ENCODE results near the gene CAB39.

Gene CAB39

GRCh38 chr2:230731512-230731911 lies 18.9 kb downstream of the CAB39 start:
- no peak overlapping the region for H3K4me3 ChIP-seq (ENCODE audit: low read length)

GRCh38 chr2:230732914-230733401 lies 20.3 kb downstream of the CAB39 start:
- TF ChIP-seq CTCF (conservative IDR thresholded peaks at IDR 0.05; ENCODE audit: low read length), result no peak
- no peak for DNase-seq (ENCODE audit: low read depth)

More at GRCh38 chr2:230731512-230731911, 18.9 kb downstream of the CAB39 start:
- DNase-seq (ENCODE audit: low read depth), result no peak
- TF ChIP-seq CTCF (conservative IDR thresholded peaks at IDR 0.05; ENCODE audit: low read length), result no peak

GRCh38 chr2:230734247-230735175 lies 21.9 kb downstream of the CAB39 start:
- TF ChIP-seq CTCF (conservative IDR thresholded peaks at IDR 0.05; ENCODE audit: low read length), result no peak
- DNase-seq (ENCODE audit: low read depth), result no peak
- no peak overlapping the region for H3K4me3 ChIP-seq (ENCODE audit: low read length)

More at GRCh38 chr2:230732914-230733401, 20.3 kb downstream of the CAB39 start:
- H3K4me3 ChIP-seq (ENCODE audit: low read length), result no peak overlapping the region

DNA sequence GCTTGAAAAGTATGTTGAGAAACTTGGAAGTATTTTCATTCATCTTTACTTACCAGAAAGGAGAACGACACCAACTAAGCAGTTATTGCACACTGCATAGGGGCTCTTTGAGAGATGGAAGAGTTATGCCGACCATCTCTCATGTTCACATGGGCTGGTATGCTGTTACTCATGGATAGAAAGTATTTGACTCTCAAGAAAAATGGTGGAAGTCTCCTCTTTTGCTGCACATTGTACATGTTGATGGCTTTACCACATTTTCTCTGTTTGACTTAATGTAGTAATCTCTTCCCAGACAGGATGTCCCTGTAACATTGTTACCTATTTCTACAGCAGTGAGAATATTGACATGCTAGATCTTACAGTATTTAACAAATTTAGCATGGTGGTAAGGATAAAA lies 23.2 kb downstream of the CAB39 start:
- no peak overlapping the region for H3K4me3 ChIP-seq (ENCODE audit: low read length)
- no peak for TF ChIP-seq CTCF (conservative IDR thresholded peaks at IDR 0.05; ENCODE audit: low read length)
- no peak for DNase-seq (ENCODE audit: low read depth)

DNA sequence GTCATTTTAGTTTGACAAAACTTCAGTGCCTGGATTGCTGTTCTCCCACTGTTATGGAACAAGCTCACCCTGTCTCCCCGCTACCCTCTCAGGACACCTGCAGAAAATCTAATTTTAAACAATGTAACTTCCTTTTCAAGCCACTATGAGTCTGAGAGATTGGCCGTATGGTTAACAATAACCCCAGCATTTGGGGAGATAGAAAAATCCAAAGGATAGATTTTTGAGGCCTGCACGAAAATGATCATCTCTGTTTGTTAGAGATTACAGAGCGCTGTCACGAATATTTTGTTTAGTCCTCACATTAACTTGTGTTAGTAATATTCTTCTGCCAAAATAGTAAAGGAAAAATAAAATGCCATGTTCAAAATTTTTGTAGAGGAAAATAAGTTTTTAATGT lies 24.7 kb downstream of the CAB39 start:
- no peak for TF ChIP-seq CTCF (conservative IDR thresholded peaks at IDR 0.05; ENCODE audit: low read length)
- no peak for DNase-seq (ENCODE audit: low read depth)
- no peak overlapping the region for H3K4me3 ChIP-seq (ENCODE audit: low read length)

- no peak for TF ChIP-seq CTCF (conservative IDR thresholded peaks at IDR 0.05; ENCODE audit: low read length)
- no peak for DNase-seq (ENCODE audit: low read depth)
- no peak overlapping the region for H3K4me3 ChIP-seq (ENCODE audit: low read length)
Observed at GRCh38 chr2:230737791-230738226, 25.2 kb downstream of the CAB39 start.

DNA sequence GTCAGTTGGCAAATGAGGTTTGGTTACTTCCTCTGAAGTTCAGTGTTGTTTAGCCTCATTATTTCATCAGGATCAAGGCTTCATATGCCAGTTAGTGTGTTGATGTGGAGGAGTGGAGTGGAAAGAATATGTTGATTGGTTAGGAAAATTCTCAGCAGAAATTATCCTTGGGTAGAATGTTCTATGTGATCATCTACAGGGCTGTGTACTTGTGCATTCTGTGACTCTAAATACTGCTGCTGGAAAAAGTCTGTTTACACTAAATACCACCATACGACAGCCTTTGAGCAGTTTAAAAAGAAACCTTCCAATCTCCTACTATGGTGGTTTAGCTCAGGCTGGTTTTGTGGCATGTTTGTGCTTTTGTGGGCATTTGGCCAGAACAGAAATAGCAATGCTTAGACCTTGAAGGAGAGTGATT lies 25.8 kb downstream of the CAB39 start:
- no peak overlapping the region for H3K4me3 ChIP-seq (ENCODE audit: low read length)
- DNase-seq (ENCODE audit: low read depth), result peak; percentile 43
- no peak for TF ChIP-seq CTCF (conservative IDR thresholded peaks at IDR 0.05; ENCODE audit: low read length)
